OCI-LY3 (cell line): ENCODE data around the gene SPSB4.

ENCODE experiments used
- H2AFZ ChIP-seq: fragments of 200-600, 300-600 bp; shearing (Covaris generic); 2 replicates; pipeline ENCODE4 v1.6.0; 2014; ENCODE audit warnings: antibody characterized with exemption, low read depth, low read length
- H3K27ac ChIP-seq: fragments of 200-600, 300-600 bp; sonication (generic); 2 replicates; pipeline ENCODE4 v1.5.1; 2014; ENCODE audit warnings: mild to moderate bottlenecking, low read length, moderate library complexity, mixed read lengths
- H3K27me3 ChIP-seq: fragments of 200-600, 300-600 bp; sonication (generic); 2 replicates; pipeline ENCODE4 v1.6.1; 2014; ENCODE audit warnings: low read depth, low read length, mixed read lengths
- H3K36me3 ChIP-seq: fragments of 200-600, 300-600 bp; sonication (generic); replicated peaks from 2 replicates; pipeline ENCODE3; 2014; ENCODE audit warnings: low read depth, low read length, mixed read lengths
- H3K4me1 ChIP-seq: fragments of 300-600, 200-600 bp; sonication (generic); 2 replicates; pipeline ENCODE4 v1.6.1; 2014; ENCODE audit warnings: low read length, mixed read lengths
- H3K4me2 ChIP-seq: fragments of 200-600, 300-600 bp; sonication (generic); 2 replicates; pipeline ENCODE4 v1.6.1; 2014; ENCODE audit warnings: low read length, mixed read lengths
- H3K4me3 ChIP-seq: fragments of 300-600, 200-600 bp; sonication (generic); 2 replicates; pipeline ENCODE4 v1.5.1; 2014; ENCODE audit warnings: antibody characterized with exemption, mild to moderate bottlenecking, low read length, moderate library complexity
- H3K79me2 ChIP-seq: fragments of 300-600, 200-600 bp; shearing (Covaris generic); 2 replicates; pipeline ENCODE4 v1.6.1; 2014; ENCODE audit warnings: mild to moderate bottlenecking, low read length, mixed read lengths
- H3K9ac ChIP-seq: fragments of 300-600, 200-600 bp; shearing (Covaris generic); 2 replicates; pipeline ENCODE4 v1.6.0; 2014; ENCODE audit warnings: mild to moderate bottlenecking, low read length, moderate library complexity
- H3K9me3 ChIP-seq: fragments of 200-600, 300-600 bp; shearing (Covaris generic); 2 replicates; pipeline ENCODE4 v1.6.1; 2014; ENCODE audit warnings: low read length, mixed read lengths; ENCODE audit not compliant: insufficient read depth
- H4K20me1 ChIP-seq: fragments of 200-600, 300-600 bp; sonication (generic); 2 replicates; pipeline ENCODE4 v1.6.1; 2016; ENCODE audit warnings: low read length, mixed read lengths; ENCODE audit not compliant: insufficient read depth
- EZH2phosphoT487 ChIP-seq: fragments of 200-600 bp; shearing (Covaris generic); IDR thresholded peaks from 2 replicates; pipeline ENCODE4 v1.6.1; 2018; ENCODE audit warnings: antibody characterized with exemption, mixed run types, low read depth
- TF ChIP-seq, protein P1 (sequence below): fragments of 200-600, 300-600 bp; sonication (generic); IDR thresholded peaks from 2 replicates; pipeline ENCODE4 v1.5.1; 2014; ENCODE audit warnings: antibody characterized with exemption, low read length, low read depth

The SPSB4 gene

DNA sequence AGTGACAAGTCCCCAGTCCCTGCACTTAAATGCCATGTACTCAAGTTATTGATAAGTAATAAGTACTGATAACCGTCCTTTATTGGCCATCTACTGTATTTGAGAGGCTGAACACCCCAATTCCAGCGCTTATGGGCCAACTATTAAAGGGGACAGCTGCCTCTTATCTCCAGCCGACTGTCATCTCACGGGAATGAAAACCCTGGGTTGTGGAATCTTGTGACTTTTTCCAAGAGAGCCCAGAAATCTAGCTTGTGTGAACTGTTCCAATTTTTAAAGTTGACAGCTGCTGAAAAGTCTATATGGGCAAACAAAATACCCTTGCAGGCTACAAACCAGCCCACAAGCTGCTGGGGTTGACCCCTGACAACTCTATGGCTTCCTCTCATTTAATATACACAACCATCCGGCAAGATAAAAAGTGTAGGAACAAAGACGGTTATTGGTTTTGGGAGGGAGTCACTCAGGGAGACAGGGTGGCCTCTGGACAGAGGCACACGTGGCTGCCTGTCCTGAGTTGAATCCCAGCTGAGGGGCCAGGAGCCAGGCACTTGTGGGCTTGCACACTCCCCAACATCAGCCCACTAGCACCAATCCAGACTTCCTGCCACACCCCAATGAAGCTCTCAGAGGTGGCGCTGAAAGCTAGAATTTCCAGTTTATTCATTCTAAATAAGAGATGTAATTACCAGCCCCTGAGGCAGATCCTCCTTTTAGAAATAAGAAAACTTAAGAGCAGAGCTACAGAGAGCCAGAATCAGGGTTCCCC, 16.2 kb downstream of the SPSB4 start:
- Histone ChIP-seq H3K9me3 (no peaks in the 10 kb centered on the region), H3K4me1 (no peaks in the 10 kb centered on the region), H2AFZ (no peak overlapping the region), H3K4me2 (no peak overlapping the region), H3K9ac (no peak overlapping the region), H3K27ac (no peak overlapping the region), H3K27me3 (peaks cover 7% of the 10 kb centered on the region; the same call in 1 of the 2 replicates), H3K4me3 (no peak overlapping the region), H3K79me2 (no peaks in the 10 kb centered on the region), H3K36me3 (no peaks in the 10 kb centered on the region), H4K20me1 (no peaks in the 10 kb centered on the region)
- no peak for TF ChIP-seq EZH2phosphoT487
- TF ChIP-seq, protein P1, sequence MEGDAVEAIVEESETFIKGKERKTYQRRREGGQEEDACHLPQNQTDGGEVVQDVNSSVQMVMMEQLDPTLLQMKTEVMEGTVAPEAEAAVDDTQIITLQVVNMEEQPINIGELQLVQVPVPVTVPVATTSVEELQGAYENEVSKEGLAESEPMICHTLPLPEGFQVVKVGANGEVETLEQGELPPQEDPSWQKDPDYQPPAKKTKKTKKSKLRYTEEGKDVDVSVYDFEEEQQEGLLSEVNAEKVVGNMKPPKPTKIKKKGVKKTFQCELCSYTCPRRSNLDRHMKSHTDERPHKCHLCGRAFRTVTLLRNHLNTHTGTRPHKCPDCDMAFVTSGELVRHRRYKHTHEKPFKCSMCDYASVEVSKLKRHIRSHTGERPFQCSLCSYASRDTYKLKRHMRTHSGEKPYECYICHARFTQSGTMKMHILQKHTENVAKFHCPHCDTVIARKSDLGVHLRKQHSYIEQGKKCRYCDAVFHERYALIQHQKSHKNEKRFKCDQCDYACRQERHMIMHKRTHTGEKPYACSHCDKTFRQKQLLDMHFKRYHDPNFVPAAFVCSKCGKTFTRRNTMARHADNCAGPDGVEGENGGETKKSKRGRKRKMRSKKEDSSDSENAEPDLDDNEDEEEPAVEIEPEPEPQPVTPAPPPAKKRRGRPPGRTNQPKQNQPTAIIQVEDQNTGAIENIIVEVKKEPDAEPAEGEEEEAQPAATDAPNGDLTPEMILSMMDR = no peak

DNA sequence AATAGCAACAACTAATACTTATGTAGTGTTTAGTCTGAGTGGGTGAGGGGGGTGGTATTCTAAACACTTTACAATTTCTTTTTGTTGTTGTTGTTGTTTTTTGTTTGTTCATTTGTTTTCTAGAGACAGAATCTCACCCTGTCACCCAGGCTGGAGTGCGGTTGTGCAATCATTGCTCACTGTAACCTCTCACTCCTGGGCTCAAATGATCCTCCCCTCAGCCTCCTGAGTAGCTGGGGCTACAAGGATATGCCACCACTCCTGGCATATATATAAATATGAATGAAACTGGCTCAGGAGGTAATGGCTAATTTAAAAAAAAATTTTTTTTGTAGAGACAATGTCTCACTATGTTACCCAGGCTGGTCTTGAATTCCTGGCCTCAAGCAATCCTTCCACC, 19.1 kb downstream of the SPSB4 start:
- H3K4me2 ChIP-seq = no peak overlapping the region
- H3K4me1 ChIP-seq = no peaks in the 10 kb centered on the region
- H3K36me3 ChIP-seq = no peaks in the 10 kb centered on the region
- no peaks in the 10 kb centered on the region for H3K79me2 ChIP-seq
- H3K27ac ChIP-seq = no peak overlapping the region
- H3K4me3 ChIP-seq = no peak overlapping the region
- no peak for TF ChIP-seq EZH2phosphoT487
- TF ChIP-seq, protein P1 = no peak
- no peaks in the 10 kb centered on the region for H3K9me3 ChIP-seq
- H3K27me3 ChIP-seq = no peaks in the 10 kb centered on the region
- no peak overlapping the region for H3K9ac ChIP-seq
- no peak overlapping the region for H2AFZ ChIP-seq
- no peaks in the 10 kb centered on the region for H4K20me1 ChIP-seq

DNA sequence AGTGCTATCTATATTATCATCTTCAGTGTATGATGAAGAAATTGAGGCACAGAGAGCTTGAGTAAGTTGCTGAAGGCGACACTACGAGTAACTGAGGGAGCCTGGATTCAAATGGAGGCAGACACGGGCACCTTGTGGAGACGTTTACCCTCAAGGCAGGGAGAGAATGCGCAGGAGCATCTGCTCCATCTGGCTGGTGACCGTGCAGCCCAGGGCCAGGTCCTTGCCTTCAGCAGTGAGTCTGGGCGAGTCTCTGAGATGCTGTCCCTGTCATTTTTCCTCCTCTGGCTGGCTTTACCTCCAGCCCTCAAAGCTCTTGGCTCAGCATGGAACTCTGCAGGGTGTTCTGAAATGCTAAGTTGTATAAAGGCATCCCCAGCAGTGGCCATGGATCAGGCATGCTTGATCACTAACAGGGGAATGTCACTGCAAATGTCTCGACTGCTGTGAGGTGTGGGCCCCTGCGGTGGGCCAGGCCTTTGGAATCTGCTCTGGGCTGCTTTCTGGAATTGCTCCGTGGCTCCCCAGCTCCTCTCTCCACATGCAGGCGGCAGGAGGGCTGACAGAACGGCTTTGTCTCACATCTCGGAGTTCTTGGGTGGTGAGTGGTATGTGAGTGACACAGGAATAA, 19.7 kb downstream of the SPSB4 start:
- Histone ChIP-seq H3K4me2 (no peak overlapping the region), H3K27ac (no peak overlapping the region)
- TF ChIP-seq, protein P1 = no peak
- no peak for TF ChIP-seq EZH2phosphoT487

DNA sequence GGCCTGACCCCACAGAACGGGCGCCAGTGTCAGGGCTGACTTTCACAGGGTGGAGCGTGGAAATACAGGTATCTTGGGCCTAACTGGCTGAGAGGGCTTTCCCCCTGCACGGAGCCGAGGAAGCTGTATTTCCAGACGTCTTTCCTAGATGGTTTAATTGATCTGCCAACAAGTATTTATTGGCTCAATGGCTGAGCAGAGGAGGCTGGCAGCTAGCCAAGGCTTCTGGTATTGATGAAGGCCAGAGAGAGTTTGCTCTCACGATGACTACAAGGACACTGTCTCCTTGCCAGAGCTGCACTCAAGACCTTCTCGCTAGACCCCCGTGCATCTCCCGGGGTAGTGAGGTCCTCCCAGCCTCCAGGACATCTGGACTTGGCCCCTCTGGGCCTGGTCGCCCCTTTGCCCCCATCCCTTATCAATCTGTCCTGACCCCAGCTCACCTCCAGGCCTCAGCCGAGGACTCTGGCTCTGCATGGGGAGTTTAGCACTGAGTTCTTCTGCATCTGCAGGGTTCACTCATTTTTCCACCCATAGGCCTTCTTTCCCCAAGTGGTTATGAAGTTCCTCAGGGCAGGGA, 20.6 kb downstream of the SPSB4 start:
- Histone ChIP-seq H3K9ac (no peak overlapping the region), H3K4me2 (no peak overlapping the region), H3K4me1 (no peaks in the 10 kb centered on the region), H3K27ac (no peak overlapping the region), H3K4me3 (no peak overlapping the region), H3K27me3 (no peaks in the 10 kb centered on the region), H3K79me2 (no peaks in the 10 kb centered on the region), H2AFZ (no peak overlapping the region), H3K9me3 (no peaks in the 10 kb centered on the region), H4K20me1 (no peaks in the 10 kb centered on the region), H3K36me3 (no peaks in the 10 kb centered on the region)
- no peak for TF ChIP-seq EZH2phosphoT487
- TF ChIP-seq, protein P1 = no peak

More for the DNA sequence above, 19.7 kb downstream of the SPSB4 start:
- H3K36me3 ChIP-seq = no peaks in the 10 kb centered on the region
- H4K20me1 ChIP-seq = no peaks in the 10 kb centered on the region
- no peaks in the 10 kb centered on the region for H3K27me3 ChIP-seq
- H3K79me2 ChIP-seq = no peaks in the 10 kb centered on the region
- no peaks in the 10 kb centered on the region for H3K4me1 ChIP-seq
- no peak overlapping the region for H3K4me3 ChIP-seq
- H3K9ac ChIP-seq = no peak overlapping the region
- no peaks in the 10 kb centered on the region for H3K9me3 ChIP-seq
- no peak overlapping the region for H2AFZ ChIP-seq
